Uterus (tissue), 4 donors: ENCODE measurements around the gene HES4. TPM values are rescaled to one million over a fixed set of nuclear protein-coding genes. Genes with fewer than 3 reads are reported as not detected.

Experiments used
- DNase-seq, 2 donors: peaks; one replicate each; pipeline ENCODE4 v3.0.0-alpha.2; 2019 to 2020
- H3K27ac ChIP-seq, 2 donors: fragments of 200-600 bp; sonication (generic); 1 replicate in 1 of 2; 2 replicates in 1 of 2; pipeline ENCODE4 v1.5.1; 2016 to 2018
- H3K27me3 ChIP-seq, 2 donors: fragments of 200-600 bp; sonication (generic); one replicate each; pipeline ENCODE4 v1.5.1; 2018 to 2019; ENCODE audit warnings: control low read depth in 1 of 2
- H3K36me3 ChIP-seq, 2 donors: fragments of 200-600 bp; sonication (generic); one replicate each; pipeline ENCODE4 v1.5.1; 2019; ENCODE audit warnings: control low read depth in 1 of 2
- H3K4me1 ChIP-seq, 2 donors: fragments of 200-600 bp; sonication (generic); one replicate each; pipeline ENCODE4 v1.5.1; 2018 to 2019; ENCODE audit warnings: control low read depth in 1 of 2
- H3K4me3 ChIP-seq, 2 donors: fragments of 200-600 bp; sonication (generic); 1 replicate in 1 of 2; 2 replicates in 1 of 2; pipeline ENCODE4 v1.5.1; 2018 to 2019; ENCODE audit warnings: mild to moderate bottlenecking in 1 of 2
- H3K9me3 ChIP-seq, 2 donors: fragments of 200-600 bp; sonication (generic); one replicate each; pipeline ENCODE4 v1.5.1; 2019; ENCODE audit warnings: control low read depth in 1 of 2
- POLR2A ChIP-seq, 2 donors: fragments of 450-650 bp; IDR thresholded peaks; one replicate each; pipeline ENCODE4 v1.6.1; 2016; ENCODE audit warnings: antibody characterized with exemption in 2 of 2, mild to moderate bottlenecking in 1 of 2, moderate library complexity in 1 of 2
- intact Hi-C: fragments of 100-400 bp; cut with DNase I; formaldehyde crosslinking; loops from one replicate; pipeline ENCODE4 v1.15.1; 2023; ENCODE audit warnings: low total_unique reads
- small RNA-seq: library from RNA; depleted of rRNA; stranded (forward); fragments of <200 nt; gene quantifications from one replicate; pipeline ENCODE3, GENCODE V24; 2016
- total RNA-seq, 4 donors: library from RNA; depleted of rRNA in 3 of 4; stranded (reverse); fragments of >200 nt in 3 of 4; gene quantifications; one replicate each; pipeline versions ENCODE4 v1.1.0 to v1.2.4, GENCODE V29; 2014 to 2023
- TF ChIP-seq, protein P1 (sequence below), 4 experiments: fragments of 200-600 bp in 2 of 4; fragments of 450-650 bp in 2 of 4; sonication (generic) in 2 of 4; IDR thresholded peaks; one replicate each; pipeline ENCODE4 v1.5.1; 2016 to 2019; ENCODE audit warnings: antibody characterized with exemption in 4 of 4, mild to moderate bottlenecking in 2 of 4, moderate library complexity in 1 of 4
- donor health status: DM: yes; HTN: yes; CAD: no.

HES4 gene
- total RNA-seq, 4 donors from 2014 or later = 19.6 to 41.0 (median 36.3) TPM

DNA sequence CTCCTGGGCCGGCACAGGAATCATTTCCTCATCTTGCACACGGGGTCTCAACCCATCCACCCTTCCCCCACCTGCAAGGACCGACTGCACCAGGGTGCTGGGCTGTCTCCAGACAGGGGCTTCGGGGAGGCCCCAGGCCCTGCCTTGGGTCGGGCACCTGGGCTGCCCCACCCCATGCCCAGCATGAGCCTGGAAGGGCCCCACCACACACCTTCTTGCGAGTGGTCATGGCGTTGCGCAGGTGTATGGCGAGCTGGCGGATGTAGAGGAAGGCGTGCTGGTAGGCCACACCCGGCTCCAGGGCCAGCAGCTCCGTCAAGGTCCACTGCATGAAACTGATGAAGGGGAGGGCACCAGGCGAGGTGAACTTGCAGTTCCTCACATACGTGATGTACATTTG is 47.7 kb downstream of the HES4 start:
- no peaks in the 10 kb centered on the region for H3K27me3 ChIP-seq
- intact Hi-C loops = no loop called here
- H3K4me3 ChIP-seq = no peak overlapping the region
- H3K36me3 ChIP-seq = no peaks in the 10 kb centered on the region
- H3K9me3 ChIP-seq = no peaks in the 10 kb centered on the region
- H3K4me1 ChIP-seq = no peaks in the 10 kb centered on the region
- no peak overlapping the region for H3K27ac ChIP-seq
- no peak for TF ChIP-seq POLR2A (IDR thresholded peaks at IDR 0.05)
- TF ChIP-seq, protein P1, sequence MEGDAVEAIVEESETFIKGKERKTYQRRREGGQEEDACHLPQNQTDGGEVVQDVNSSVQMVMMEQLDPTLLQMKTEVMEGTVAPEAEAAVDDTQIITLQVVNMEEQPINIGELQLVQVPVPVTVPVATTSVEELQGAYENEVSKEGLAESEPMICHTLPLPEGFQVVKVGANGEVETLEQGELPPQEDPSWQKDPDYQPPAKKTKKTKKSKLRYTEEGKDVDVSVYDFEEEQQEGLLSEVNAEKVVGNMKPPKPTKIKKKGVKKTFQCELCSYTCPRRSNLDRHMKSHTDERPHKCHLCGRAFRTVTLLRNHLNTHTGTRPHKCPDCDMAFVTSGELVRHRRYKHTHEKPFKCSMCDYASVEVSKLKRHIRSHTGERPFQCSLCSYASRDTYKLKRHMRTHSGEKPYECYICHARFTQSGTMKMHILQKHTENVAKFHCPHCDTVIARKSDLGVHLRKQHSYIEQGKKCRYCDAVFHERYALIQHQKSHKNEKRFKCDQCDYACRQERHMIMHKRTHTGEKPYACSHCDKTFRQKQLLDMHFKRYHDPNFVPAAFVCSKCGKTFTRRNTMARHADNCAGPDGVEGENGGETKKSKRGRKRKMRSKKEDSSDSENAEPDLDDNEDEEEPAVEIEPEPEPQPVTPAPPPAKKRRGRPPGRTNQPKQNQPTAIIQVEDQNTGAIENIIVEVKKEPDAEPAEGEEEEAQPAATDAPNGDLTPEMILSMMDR (IDR thresholded peaks at IDR 0.05) = no peak
- DNase-seq = no peak

DNA sequence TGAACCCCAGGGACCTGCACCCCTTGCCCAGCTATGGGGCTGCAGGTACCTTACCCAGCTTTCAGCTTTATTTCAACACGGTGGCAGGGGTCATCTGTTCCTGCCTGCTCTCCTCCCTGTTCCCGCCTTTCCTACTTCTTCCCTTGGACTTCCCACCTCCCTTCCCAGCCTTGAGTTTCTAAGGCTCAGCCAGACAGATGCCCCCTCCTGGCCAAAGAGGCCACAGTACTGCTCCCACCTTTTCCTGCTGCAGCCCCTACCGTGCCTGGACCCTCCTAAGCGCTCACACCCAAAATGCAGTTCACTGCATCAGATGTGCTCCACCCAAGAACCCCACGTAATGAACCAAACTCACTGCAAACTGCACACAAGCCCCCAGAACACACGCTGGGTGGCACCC is 48.5 kb downstream of the HES4 start:
- intact Hi-C loops = no loop called here
- DNase-seq = no peak
- H3K27ac ChIP-seq = no peak overlapping the region
- no peaks in the 10 kb centered on the region for H3K9me3 ChIP-seq
- no peaks in the 10 kb centered on the region for H3K4me1 ChIP-seq
- H3K36me3 ChIP-seq = no peaks in the 10 kb centered on the region
- H3K4me3 ChIP-seq = no peak overlapping the region
- TF ChIP-seq POLR2A (IDR thresholded peaks at IDR 0.05) = no peak
- TF ChIP-seq, protein P1 (IDR thresholded peaks at IDR 0.05) = no peak
- no peaks in the 10 kb centered on the region for H3K27me3 ChIP-seq

DNA sequence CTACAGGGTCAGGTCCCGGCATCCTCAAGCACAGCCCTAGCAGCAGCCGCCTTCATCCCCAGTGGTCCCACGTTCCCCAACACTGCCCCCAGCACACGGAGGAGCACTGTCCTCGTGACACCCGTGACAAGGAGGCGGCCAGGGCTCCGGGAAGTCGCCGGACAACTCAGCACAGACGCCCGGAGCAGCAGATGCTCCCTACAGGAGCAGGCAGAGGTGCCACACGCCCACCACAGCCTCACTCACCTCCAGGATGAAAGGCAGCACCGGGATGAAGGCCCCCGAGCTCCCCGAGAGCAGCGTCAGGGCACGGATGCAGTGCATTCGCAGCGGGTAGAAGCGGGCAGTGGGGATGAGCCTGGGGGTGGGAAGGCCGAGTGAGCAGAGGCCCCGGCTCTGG is 49.0 kb downstream of the HES4 start:
- H3K36me3 ChIP-seq = no peaks in the 10 kb centered on the region
- TF ChIP-seq POLR2A (IDR thresholded peaks at IDR 0.05) = no peak
- TF ChIP-seq, protein P1 (IDR thresholded peaks at IDR 0.05) = no peak
- intact Hi-C loops = no loop called here

DNA sequence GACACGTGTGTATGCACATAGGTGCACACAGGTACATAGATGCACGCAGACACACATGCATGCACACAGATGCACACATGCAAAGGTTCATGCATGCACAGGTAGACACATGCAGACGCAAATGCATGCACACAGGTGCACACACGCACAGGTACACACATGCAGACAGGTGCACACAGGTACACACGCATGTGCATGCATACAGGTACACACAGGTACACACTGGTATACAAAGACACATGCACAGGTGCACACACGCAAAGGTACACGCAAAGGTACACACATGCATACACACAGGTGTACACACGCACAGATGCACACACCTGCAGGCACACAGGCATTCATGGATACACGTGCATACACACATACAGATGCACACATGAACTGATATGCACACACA is 49.6 kb downstream of the HES4 start:
- Histone ChIP-seq H3K36me3 (no peaks in the 10 kb centered on the region), H3K4me3 (no peak overlapping the region), H3K4me1 (no peaks in the 10 kb centered on the region), H3K27me3 (no peaks in the 10 kb centered on the region), H3K9me3 (no peaks in the 10 kb centered on the region), H3K27ac (no peak overlapping the region)
- no peak for DNase-seq
- intact Hi-C loops = no loop called here
- no peak for TF ChIP-seq POLR2A (IDR thresholded peaks at IDR 0.05)
- TF ChIP-seq, protein P1 (IDR thresholded peaks at IDR 0.05) = no peak

More for the DNA sequence above, 49.0 kb downstream of the HES4 start:
- H3K27me3 ChIP-seq = no peaks in the 10 kb centered on the region
- no peaks in the 10 kb centered on the region for H3K9me3 ChIP-seq
- H3K27ac ChIP-seq = no peak overlapping the region
- H3K4me3 ChIP-seq = no peak overlapping the region
- no peaks in the 10 kb centered on the region for H3K4me1 ChIP-seq
- DNase-seq = no peak

Small RNA genes within 50 kb of the gene (small RNA-seq; reads per million reads assigned to genes)
- not detected for gene AL645608.3

Other genes starting within 250 kb of the HES4 start
- gene SAMD11, start 76.2 kb downstream of the HES4 start, total RNA-seq = 10 to 100 TPM in 2 of 4 donors, 1 to 10 TPM in 2; 1.0 to 40.7 (median 13.8) TPM
- 10 to 100 TPM; 21.8 to 58.8 (median 37.5) TPM for gene NOC2L, start 40.8 kb downstream of the HES4 start, total RNA-seq
- 10 to 100 TPM in 2 of 4 donors, 1 to 10 TPM in 2; 1.8 to 15.3 (median 9.6) TPM for gene KLHL17, start 39.5 kb downstream of the HES4 start, total RNA-seq
- 1 to 10 TPM in 1 of 4 donors, not detected in 3; 1.1 TPM for gene PLEKHN1, start 33.6 kb downstream of the HES4 start, total RNA-seq
- 1 to 10 TPM in 1 of 4 donors, not detected in 3; 2.3 TPM for gene PERM1, start 18.0 kb downstream of the HES4 start, total RNA-seq
- gene ISG15, start 13.4 kb upstream of the HES4 start, total RNA-seq = 10 to 100 TPM in 2 of 4 donors, 1 to 10 TPM in 2; 1.8 to 27.2 (median 15.2) TPM
- 10 to 100 TPM in 3 of 4 donors, 1 to 10 TPM in 1; 8.2 to 86.9 (median 26.2) TPM for gene AGRN, start 20.0 kb upstream of the HES4 start, total RNA-seq
- not detected for gene RNF223, start 74.2 kb upstream of the HES4 start, total RNA-seq
- gene C1orf159, start 116.0 kb upstream of the HES4 start, total RNA-seq = 10 to 100 TPM in 3 of 4 donors, 1 to 10 TPM in 1; 4.9 to 20.0 (median 17.9) TPM
- under 1 TPM in 2 of 4 donors, not detected in 2; 0.35 to 0.51 TPM for gene TTLL10, start 173.8 kb upstream of the HES4 start, total RNA-seq
- gene TNFRSF18, start 206.5 kb upstream of the HES4 start, total RNA-seq = 1 to 10 TPM in 1 of 4 donors, under 1 TPM in 1, not detected in 2; 0.37 to 2.6 TPM
- gene TNFRSF4, start 214.1 kb upstream of the HES4 start, total RNA-seq = 1 to 10 TPM in 2 of 4 donors, not detected in 2; 1.3 to 1.5 TPM
- 100 to 1,000 TPM in 1 of 4 donors, 10 to 100 TPM in 3; 29.7 to 105 (median 50.3) TPM for gene SDF4, start 231.9 kb upstream of the HES4 start, total RNA-seq
- 10 to 100 TPM in 3 of 4 donors, 1 to 10 TPM in 1; 1.8 to 23.5 (median 17.6) TPM for gene B3GALT6, start 232.1 kb upstream of the HES4 start, total RNA-seq
- 1 to 10 TPM in 2 of 4 donors, not detected in 2; 3.1 to 8.2 TPM for gene C1QTNF12, start 246.6 kb upstream of the HES4 start, total RNA-seq